Anterior cingulate cortex (tissue), 58 donors: ENCODE measurements around the gene SH2D7.

Experiments used
- DNase-seq, 58 donors: peaks; one replicate each; lab custom pipeline; 2025; lab: John Stamatoyannopoulos, UW

The SH2D7 gene

GRCh38 chr15:78092261-78093041 lies at the start of gene SH2D7:
Gene SH2D7, plus strand, starts transcription at chr15:78092561. Its CDS starts 24 bp downstream, at chr15:78092585.
- no peak for DNase-seq

- no peak for DNase-seq
Observed at GRCh38 chr15:78044407-78045155, 47.8 kb upstream of the SH2D7 start.

DNA sequence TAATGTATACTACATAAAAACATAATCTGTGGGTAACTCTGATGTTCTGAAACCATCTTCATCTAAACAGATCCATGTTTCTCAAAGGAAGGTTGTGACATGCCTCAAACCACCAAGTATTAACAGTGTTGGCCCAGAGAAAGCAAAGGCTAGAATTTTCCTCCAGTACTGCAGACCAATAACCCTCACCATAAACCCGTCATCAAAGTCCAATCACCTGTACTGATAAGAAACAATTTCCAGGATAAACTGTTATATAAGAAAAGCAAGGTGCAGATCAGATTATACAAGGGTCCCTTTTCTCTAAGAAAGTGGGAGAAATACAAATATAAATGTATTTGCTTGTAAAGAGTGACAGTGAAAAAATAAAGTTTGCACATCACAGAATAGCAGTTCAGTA lies 47.2 kb upstream of the SH2D7 start:
- DNase-seq, result no peak

GRCh38 chr15:78046796-78047341 lies 45.5 kb upstream of the SH2D7 start:
- DNase-seq, result no peak

GRCh38 chr15:78047761-78048627 lies 44.4 kb upstream of the SH2D7 start:
- DNase-seq, result peak in 11 of 58 donors; percentile 15 to 58 (median 35)

- DNase-seq, result no peak
Observed at GRCh38 chr15:78048628-78048920, 43.8 kb upstream of the SH2D7 start.

DNA sequence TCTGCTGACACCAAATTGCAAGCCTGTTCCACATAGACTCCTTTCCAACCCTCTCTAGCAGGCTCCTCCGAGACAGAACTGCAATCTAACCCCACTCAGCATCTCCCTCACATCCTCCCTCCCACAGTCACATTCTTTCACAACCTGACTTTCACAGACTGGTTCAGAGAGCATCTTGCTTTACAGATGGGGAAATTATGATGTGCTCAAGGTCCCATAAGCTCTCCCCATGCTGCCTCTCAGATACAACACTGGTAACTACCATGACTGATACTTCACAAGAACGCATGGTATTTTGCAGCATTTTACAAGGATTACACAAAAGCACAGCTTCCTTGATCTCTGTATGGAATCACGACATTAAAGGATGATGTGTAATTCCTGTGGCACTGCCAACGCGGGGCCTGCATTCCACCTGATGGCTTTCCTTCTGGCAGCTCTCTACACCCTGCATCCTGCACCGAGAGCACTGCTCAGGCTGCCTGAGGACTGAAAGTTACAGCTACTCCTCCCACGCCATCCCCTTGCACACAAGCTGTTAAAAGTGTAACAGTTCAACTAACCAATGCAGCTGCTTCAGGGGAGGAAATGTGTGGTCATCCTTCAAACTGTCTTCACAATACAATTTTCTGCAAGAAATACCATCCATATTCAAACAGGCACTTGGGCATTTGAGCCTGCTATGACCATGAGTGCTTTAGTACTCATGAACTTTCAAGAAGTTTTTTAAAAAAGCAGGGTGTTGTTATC lies 42.5 kb upstream of the SH2D7 start:
- peak in 21 of 58 donors; percentile 26 to 76 (median 42) for DNase-seq

DNA sequence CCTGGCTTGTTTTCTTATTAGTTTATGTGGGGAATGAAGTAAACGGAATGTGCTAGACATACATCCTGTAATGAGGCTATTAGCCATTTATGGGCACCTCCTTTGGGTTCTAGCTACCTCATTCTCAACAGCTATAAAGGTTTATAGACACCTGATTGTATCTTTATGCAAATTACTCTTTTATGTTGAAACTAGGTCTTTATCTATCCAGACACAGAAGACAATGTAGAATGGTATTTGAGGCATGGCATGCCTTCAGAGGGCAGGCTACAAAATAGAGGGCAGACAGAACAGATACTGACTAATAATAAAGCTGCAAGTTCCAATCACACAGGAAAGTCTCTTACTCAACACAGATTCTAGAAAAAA lies 41.9 kb upstream of the SH2D7 start:
- DNase-seq, result no peak

GRCh38 chr15:78050826-78051225 lies 41.5 kb upstream of the SH2D7 start:
- DNase-seq, result no peak

DNA sequence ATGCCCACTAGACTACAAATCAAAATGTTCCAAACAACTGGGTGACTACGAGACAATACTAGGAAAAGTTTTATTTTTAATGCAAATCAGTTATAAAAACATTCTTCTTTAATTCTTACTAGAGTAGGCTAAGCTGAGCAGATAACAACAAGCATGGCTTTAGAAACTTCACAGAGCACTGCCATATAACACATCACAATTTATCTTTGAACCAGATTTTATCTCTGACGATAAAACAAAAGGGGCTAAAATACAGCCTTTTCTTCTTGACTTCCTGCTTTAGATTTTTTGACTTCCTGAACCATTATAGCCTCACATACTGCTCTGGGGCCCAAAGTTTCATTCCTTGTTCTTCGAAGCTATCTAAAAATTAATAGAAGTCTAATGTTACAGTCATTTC lies 40.8 kb upstream of the SH2D7 start:
- no peak for DNase-seq

DNA sequence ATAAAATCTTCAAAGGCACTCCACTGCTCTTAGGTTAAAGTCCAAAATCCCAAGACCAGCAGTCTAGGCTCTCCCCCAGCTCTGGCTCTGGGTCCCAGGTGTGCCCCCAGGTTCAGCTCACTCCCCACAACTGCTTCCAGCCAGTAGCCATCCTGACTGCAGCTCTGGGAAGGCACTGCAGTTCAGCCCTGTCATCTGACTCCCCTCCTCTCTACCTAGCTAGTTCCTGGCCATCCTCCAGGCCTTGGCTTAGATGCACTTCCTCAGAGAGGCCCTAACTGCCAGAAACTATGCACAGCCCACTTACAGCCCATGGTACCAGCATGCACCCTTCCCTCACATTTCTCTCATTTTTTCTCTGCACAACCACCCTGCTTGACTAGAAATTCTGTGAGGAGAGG lies 40.4 kb upstream of the SH2D7 start:
- DNase-seq, result no peak

GRCh38 chr15:78052545-78052944 lies 39.8 kb upstream of the SH2D7 start:
- no peak for DNase-seq

DNA sequence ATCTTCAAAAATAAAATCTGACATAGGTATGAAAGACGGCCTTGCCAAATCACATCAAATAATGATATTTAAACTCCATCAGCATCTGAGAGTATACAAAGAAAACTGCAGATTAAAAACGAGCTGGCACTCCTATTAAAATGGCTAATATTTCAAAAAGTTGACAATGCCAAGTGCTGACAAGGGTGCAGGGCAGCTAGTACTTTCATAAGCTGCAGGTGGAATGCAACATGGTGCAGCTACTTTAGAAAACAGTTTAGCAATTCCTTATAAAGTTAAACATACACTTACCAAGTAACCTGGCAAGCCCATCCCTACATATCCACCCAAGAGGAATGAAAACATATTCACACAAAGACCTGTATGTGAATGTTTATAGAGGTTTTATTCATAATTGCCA lies 37.8 kb upstream of the SH2D7 start:
- no peak for DNase-seq

DNA sequence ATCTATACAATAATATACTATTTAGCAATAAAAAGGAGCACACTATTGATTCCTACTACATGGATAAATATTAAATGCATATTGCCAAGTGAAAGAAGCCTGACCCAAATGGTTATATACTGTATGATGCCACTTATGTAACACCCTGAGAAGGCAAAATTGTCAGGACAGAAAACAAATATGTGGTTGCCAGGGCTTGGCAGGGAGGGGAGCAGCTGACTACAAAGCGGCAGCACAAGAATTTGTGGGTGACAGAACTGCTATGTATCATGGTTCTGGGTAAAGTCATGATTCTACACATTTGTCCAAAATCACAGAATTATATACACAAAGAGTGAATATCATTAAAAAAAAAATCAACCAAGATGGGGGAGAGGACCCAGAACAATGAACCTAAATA lies 37.4 kb upstream of the SH2D7 start:
- DNase-seq, result peak in 2 of 58 donors; percentile 20 to 34

GRCh38 chr15:78055919-78056713 lies 36.2 kb upstream of the SH2D7 start:
- no peak for DNase-seq

GRCh38 chr15:78056714-78057269 lies 35.6 kb upstream of the SH2D7 start:
- peak in 9 of 58 donors; percentile 19 to 69 (median 35) for DNase-seq

DNA sequence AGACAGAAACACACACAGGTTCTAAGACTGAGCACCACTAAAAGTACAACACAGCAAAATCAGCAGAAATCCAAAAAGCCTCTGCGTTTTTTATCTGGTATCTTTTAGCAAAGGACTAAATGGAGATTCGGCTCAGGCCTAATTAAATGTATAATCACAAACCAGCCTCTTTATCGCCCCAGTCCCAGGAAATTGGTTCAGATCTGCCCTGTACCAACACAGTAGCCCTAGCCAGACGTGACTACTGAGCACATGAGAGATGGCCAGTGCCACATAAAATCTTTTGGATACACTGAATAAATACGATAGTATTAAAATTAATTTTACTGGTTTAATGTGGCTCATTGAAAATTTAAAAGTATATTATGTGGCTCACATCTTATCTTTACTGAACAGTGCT lies 34.6 kb upstream of the SH2D7 start:
- no peak for DNase-seq

DNA sequence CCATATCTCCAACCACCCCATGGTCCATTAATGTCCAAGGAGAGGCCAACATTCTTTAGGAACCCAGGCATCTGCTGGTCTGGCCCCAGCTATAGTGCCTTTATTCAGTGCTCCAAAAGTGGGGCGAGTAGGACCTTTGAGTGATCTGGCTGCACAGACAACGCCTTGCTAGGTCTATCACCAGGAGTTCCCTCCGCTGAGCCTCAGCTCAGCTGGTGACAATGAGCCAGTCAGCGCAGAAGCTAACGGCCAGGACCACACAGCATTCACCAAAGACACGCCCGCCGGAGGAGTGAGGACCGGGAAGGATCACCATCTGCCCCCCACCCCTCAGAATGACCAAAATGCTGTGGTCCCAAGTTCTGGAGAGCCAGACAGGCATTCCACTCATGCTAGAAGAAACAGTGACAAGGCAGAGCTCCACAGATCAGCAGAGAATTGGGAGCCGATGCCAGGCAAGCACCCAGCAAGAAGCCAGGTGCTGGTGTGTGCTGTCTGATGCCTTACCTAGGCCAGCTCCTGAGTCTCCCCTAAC lies 33.9 kb upstream of the SH2D7 start:
- DNase-seq, result no peak
